OCI-LY3 (cell line): Measurements from ENCODE around the gene XPO5.

Source experiments
- CTCF ChIP-seq: fragments of 200-600, 300-600 bp; sonication (generic); IDR thresholded peaks from 2 replicates; pipeline ENCODE4 v1.5.1; 2014; ENCODE audit warnings: antibody characterized with exemption, low read length, low read depth
- EZH2phosphoT487 ChIP-seq: fragments of 200-600 bp; shearing (Covaris generic); IDR thresholded peaks from 2 replicates; pipeline ENCODE4 v1.6.1; 2018; ENCODE audit warnings: antibody characterized with exemption, mixed run types, low read depth

GRCh38 chr6:43578748-43579147, 2.9 kb upstream of the XPO5 start:
- TF ChIP-seq CTCF, result no peak
- TF ChIP-seq EZH2phosphoT487, result no peak
